GM19035 (cell line): Measurements from ENCODE around the gene FLAD1.
A peak's percentile ranks its signal among the peaks of the same experiment; 100 is the strongest.
"Not testable (repeated sequence)": the region's sequence is repeated elsewhere in the genome, so short reads cannot be mapped to it uniquely, and the experiment has no call there.

Experiments used
- ATAC-seq: cut with Tn5 transposase; IDR thresholded peaks from one replicate; pipeline ENCODE4 v1.9.1; 2021; ENCODE audit not compliant: unreplicated experiment

FLAD1 gene

DNA sequence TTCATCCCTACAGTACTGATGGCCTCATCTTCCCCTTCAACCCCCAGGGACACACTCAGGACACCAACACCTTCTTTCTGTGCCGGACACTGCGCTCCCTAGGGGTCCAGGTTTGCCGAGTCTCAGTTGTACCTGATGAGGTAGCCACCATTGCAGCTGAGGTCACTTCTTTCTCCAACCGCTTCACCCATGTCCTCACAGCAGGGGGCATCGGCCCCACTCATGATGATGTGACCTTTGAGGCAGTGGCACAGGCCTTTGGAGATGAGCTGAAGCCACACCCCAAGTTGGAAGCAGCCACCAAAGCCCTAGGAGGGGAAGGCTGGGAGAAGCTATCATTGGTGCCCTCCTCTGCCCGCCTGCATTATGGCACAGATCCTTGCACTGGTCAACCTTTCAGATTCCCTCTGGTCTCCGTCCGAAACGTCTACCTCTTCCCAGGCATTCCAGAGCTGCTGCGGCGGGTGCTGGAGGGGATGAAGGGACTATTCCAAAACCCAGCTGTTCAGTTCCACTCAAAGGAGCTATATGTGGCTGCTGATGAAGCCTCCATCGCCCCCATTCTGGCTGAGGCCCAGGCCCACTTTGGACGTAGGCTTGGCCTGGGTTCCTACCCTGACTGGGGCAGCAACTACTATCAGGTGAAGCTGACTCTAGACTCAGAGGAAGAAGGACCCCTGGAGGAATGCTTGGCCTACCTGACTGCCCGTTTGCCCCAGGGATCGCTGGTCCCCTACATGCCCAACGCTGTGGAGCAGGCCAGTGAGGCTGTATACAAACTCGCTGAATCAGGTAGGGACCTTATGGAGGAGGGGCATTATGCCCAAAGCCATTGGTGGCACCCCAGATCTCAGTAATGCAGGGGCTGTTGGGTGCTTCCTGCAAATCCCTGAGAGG, 5.2 kb downstream of the FLAD1 start:
- no peak for ATAC-seq

DNA sequence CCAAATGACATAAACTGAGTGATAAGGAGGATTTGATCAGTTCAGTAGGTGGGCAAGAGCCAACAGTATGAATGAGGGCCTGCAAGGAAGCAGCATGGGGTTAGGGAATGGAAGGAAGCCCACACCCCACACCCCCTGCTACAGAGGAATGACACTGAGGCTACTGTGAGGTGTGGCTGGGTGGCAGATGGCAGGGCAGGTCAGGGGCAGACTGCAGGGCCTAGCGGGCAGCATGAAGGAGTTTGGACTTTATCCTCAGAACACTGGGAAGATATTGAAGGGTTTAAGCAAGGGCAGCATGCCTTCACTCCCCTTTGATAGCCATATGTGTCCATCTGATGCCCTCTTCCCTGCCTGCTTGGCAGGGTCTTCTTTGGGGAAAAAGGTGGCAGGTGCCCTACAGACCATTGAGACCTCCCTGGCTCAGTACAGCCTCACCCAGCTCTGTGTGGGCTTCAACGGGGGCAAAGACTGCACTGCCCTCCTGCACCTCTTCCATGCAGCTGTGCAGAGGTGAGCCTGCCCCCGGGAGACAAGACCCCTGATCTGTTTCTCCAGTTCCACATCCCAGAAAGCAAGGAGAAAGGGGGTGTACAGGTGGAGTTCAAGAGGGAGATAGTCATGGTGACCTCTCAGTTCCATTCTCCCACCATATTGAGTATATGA, 6.2 kb downstream of the FLAD1 start:
- ATAC-seq: no peak

GRCh38 chr1:154990276-154990675, 7.1 kb downstream of the FLAD1 start:
- no peak for ATAC-seq

- no peak for ATAC-seq
These were observed 9.8 kb downstream of the FLAD1 start for GRCh38 chr1:154992721-154993571.

DNA sequence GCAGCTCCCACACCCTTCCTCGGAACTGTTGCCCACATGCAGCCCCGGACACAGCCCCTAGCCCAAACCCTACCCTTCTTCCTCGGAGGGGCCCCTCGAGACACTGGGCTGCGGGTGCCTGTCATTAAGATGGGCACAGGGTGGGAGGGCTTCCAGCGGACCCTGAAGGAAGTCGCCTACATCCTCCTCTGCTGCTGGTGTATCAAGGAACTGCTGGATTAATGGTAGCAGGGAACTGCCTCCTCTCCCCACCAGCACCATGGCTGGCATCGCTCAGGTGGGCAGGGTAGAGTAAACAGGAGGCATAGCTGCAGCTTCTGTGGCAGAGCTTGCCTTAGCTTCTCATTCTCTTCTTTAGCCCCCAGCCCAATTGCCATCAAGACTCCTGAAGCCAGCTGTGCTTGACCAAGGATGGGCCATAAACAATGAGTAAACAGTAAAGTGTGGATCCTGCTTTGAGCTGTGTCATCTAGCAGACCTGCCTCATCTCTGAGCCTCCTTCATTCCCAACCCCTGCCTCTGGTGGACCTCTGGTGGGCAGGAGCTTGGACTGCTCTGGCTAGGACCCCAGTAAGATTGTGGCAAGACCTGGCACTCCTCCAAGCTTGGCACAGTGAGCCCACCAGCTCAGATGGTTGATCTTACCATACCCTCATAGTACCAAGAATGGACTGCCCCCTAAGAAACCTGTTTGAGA, 10.6 kb downstream of the FLAD1 start, which contains the start of gene LENEP:
TSS of gene LENEP (plus strand) at position 15 of the 697 bp plus-strand sequence. CDS start at position 37, 22 bp downstream.
- ATAC-seq: no peak

- no peak for ATAC-seq
These were observed 11.1 kb downstream of the FLAD1 start for GRCh38 chr1:154994269-154994587.

GRCh38 chr1:154994591-154994990, 11.4 kb downstream of the FLAD1 start:
- ATAC-seq: no peak

DNA sequence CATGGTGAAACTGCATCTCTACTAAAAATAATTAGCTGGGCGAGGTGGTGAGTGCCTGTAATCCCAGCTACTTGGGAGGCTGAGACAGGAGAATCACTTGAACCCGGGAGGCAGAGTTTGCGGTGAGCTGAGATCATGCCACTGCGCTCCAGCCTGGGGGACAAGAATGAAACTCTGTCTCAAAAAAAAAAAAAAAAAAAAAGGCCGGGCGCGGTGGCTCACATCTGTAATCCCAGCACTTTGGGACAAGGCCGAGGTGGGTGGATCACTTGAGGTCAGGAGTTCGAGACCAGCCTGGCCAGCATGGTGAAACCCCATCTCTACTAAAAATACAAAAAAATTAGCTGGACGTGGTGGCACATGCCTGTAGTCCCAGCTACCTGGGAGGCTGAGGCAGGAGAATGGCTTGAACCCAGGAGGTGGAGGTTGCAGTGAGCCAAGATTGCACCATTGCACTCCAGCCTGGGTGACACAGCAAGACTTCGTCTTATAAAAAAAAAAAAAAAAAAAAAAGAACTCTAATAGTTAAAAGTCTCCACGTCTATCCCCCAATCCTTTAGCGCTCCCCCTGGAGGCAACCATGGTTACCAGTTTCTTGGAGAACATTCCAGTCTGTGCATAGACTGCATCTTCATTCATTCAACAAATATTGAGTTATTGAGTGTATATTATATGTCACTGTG, 12.3 kb downstream of the FLAD1 start:
- not testable (repeated sequence) for ATAC-seq

- ATAC-seq: no peak
These were observed 14.0 kb downstream of the FLAD1 start for GRCh38 chr1:154996966-154997701.

DNA sequence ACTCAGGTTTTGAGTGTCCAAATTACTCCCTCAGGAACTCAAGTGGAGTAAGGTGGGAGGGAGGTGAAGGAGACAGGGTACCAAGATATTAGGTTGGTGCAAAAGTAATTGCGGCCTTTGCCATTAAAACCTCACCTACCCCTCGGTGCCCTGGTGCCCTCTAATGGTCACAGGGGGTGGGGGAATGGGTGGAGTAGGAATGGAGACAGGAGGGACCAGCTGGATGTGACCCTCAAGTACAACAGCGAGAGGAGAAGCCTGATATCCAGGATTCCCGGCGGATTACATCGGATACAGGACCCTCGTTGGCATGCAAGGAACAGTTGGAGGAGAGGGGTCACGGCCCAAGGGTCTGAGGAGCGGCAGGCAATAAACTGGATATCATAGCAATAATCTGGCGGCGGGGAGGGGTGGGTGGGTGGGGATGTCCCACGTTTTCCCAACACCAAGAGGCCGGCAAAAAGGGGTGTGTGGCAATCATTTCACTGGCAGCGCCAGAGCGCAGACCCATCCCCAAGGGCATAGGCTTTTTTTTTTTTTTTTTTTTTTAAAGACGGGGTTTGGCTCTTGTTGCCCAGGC, 15.1 kb downstream of the FLAD1 start:
- ATAC-seq: no peak

DNA sequence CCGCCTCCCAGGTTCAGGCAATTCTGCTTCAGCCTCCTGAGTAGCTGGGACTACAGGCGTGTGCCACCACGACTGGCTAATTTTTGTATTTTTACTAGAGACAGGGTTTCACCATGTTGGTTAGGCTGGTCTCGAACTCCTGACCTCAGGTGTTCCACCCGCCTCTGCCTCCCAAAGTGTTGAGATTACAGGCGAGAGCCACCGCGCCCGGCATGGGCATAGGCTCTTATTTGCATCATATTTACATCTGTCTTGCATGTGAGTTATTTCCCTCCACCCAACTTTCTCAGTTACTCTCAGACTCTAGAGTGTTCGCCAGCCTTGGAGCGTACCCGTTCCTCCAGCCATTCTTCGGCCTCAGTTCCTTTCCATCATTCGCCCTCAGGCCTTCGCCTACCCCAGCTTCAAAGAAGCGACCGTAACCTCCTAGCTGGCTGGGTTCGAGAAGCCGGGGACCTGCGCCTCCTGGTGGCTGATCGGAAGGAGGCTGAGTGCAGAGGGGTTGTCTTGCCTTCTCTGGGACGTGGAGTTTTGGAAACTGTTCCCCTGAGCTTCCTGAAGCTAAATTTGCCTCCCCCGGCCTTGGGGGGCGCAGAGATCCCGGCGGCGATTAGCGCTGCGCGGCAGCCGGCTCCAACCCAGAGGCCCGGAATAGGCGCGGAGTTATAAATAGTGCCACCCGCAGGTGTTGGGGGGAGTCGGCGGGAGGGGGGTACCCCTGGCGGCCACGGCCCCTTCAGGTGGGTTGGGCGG, 15.8 kb downstream of the FLAD1 start:
- no peak for ATAC-seq

DNA sequence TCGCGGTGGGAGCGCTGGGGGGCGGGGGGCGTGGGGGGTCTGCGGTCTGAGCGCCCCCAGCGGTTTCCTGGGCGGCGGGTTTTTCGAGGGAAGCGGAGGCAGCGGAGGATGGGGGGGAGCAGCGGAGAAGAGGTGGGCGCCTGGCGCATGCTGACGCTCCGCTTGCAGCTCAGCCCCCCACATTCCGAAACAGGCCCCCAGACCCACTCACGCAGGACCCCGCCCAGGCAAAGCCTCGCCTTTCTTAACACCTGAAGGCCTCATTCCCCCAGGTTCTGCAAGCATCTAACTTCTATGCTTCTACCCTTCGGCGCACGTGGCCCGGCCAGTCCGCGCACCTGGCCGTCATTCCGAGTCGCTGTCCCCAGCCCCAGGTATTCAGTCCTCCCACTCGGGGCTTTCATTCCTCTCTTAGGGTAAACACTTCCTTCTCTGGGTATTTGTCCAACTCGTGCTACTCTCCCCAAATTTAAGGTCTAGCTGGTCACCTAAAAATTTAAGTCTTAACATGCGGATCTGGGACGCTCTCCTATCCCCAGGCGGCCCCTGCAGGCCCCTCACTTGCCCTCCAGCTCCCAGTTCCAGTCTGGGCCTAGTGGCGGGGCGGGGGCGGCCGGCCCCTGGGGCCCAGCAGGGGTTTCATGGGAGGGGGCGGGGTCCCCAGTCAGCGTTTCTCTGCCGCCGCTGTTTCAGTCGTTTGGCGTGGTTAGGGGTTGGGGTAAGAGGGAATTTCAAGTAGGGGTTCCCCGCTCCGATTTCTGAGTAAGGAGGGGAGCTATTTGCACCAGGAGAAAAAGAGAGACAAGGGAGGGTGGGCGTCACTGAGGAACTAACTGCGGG, 16.6 kb downstream of the FLAD1 start:
- no peak for ATAC-seq

DNA sequence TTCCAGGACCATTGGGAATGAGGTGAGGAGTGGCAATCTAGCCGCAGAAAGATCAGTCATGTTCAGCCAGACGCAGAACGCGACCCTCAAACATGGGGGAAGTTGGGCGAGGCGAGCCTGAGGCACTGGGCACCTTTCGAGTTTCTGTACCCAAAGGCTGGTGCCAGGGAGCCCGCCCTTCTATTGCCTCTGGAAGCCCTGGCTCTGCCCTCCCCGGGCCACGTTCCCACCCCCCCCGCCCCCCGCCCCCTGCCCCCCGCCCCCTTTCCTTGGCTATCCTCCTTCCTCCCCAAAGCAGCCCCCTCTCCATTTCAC, 17.2 kb downstream of the FLAD1 start:
- ATAC-seq: no peak

DNA sequence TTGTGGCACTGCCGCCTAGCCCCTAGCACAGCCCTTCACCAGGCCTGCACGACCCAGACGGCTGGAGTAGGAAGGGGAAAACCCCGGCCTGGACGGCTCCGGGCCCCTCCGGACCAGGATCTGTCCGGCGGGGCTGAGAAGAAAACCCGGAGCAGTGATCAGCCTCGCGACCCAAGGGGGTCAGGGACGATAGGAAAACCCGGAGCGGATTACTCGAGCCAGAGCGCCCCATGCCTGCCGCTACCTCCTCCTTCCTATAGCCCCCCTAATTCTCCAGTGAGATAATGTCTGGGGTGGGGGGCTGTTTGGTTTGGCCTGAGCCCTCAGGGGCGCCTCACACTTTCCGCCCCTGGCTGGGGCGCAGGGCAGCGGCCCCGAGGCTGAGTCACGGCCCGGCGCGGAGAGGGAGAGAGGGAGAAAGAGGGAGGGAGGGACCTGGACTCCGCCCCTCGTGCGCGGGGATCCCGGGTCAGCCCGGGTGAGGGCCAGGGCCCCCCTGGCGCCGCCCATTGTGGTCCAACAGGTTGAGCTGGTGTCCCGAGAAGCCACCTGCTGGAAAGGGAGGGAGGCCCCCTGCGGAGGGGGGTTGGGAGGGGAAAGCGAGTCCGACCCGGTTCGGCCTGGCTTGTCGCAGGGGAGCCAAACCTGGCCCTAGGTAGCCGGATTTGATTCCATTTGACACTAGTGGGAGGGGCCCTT, 17.7 kb downstream of the FLAD1 start:
- peak; percentile 38 for ATAC-seq

DNA sequence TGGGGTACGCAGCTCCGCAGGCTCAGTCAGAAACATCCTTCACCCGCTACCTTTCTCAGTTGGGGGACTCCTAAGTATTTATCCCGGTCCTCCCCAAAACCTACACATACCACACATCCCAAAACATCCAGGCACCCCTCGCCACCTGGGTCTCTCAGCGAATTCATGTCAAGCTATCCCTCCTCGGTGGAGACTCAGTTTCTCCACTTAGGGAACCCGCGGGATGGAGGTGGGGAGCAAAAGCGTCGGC, 18.2 kb downstream of the FLAD1 start:
- ATAC-seq: no peak

DNA sequence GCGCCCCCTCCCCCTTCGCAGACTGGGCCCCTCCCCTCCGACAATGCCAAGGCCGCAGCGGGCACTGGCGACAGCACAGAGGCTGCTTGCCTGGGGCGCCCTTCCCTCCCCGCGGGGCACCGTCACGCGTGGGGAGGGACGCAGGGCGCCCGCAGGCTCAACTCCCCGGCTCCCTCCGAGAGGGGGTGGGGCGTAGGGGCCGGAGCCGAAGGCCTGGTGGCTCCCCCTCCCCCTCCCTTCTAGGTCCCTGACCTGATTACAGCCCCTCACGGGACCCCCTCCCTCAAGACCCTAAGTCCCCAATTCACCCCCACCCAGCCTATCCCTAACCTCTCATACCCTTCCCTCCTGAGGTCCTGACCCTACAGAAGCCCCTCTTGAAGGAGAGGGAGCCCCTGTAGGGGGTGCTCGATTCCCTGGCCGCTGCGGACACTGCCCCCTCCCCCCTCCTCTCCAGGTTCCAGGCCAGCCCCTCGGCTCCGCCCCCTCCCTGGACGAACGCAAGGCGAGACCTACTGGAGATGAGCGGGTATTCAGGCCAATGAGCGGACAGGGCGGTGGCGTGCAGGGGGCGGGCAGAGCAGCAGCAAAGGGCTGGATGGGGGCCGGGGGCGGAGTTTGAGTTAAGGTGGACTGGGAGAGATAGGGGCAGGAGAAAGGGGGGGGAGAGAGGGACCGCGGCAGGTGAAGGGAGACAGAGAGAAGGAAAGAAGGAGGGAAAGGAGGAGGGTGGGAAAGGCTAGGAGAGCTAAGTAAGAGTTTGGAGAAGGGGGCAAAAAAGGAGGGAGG, 18.7 kb downstream of the FLAD1 start:
- peak; percentile 58 for ATAC-seq
